ENCODE results near the gene CNPPD1.

The CNPPD1 gene

GRCh38 chr2:219161097-219161496 lies 15.6 kb downstream of the CNPPD1 start:
- no peak for TF ChIP-seq CTCF (IDR thresholded peaks at IDR 0.05; ENCODE audit: low read depth, low read length)

DNA sequence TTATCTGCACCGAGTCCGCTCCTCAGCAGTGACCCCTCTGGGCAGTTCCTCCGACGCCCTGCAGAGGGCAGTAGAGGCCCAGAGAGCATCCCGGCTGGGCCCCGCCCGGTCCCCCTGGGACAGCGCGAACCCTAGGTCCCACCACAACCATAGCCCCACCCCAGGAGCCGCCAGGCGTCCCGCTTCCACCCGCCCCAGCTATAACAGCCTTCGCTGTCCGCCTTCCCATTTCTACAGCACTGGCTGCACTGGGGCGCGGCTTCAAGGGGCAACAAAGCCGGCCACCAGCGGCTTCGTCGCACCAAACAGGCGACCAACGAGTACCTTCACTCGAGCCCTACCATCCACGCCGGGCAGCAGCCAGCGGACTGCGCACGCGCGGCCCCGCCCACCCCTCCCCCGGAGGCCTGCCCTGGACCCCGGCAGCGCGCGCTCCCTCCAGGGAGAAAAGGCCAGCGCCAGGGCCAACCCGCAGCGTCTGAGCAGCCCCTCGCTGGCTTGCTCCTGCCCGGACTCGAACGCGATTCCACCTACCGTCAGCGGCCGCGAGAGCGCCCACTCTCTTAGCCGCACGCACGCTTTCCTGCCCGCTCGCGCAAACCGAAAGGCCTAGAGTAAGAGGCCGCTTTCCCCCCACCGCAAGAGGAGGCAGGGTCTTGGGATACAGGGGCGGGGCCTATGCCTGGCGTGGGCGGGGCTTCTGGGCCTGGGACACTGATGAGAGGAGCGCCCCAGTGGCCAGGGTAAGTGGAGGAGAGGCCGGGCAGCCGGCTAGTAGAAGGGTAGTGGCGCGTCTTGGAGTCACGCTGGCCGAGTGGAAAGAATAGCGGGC lies 16.3 kb downstream of the CNPPD1 start, which contains the start of gene NHEJ1:
NHEJ1 (minus strand) TSS at position 630 of the 832 bp plus-strand sequence. CDS start 2,453 bp downstream, outside the sequence.
- TF ChIP-seq CTCF (IDR thresholded peaks at IDR 0.05; ENCODE audit: low read depth, low read length) = peak; percentile 96
- peak within 1 kb of the TSS; percentile 60 for H3K4me3 ChIP-seq (ENCODE audit: low read depth, low read length)

More at GRCh38 chr2:219161097-219161496, 15.6 kb downstream of the CNPPD1 start:
- H3K4me3 ChIP-seq (ENCODE audit: low read depth, low read length) = peak overlapping the region; percentile 60

- peak overlapping the region; percentile 60 for H3K4me3 ChIP-seq (ENCODE audit: low read depth, low read length)
- no peak for TF ChIP-seq CTCF (IDR thresholded peaks at IDR 0.05; ENCODE audit: low read depth, low read length)
Measured at GRCh38 chr2:219159771-219160185, 16.9 kb downstream of the CNPPD1 start.

- no peak overlapping the region for H3K4me3 ChIP-seq (ENCODE audit: low read depth, low read length)
- TF ChIP-seq CTCF (IDR thresholded peaks at IDR 0.05; ENCODE audit: low read depth, low read length) = no peak
Measured at GRCh38 chr2:219158586-219158985, 18.1 kb downstream of the CNPPD1 start.

DNA sequence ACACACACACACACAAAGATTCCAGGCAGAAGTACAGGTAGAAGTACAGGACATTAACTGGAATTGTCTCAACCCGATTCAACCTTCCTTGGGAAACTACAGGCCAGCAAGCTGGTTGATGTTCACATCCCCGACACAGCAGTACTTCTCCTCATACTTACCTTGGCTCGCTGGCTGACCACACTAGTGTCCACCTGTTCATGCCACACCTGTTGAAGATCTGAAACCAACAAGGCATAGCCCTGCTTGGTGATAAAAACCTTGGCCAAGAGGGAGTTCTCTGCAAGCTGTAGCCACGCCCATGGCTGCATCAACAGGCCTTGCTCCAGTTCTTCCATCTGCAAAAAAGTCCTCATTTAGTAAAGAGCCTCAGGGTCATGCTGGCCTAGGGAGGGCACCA lies 18.7 kb downstream of the CNPPD1 start:
- TF ChIP-seq CTCF (IDR thresholded peaks at IDR 0.05; ENCODE audit: low read depth, low read length) = no peak

GRCh38 chr2:219157396-219157795 lies 19.3 kb downstream of the CNPPD1 start:
- no peak overlapping the region for H3K4me3 ChIP-seq (ENCODE audit: low read depth, low read length)
- TF ChIP-seq CTCF (IDR thresholded peaks at IDR 0.05; ENCODE audit: low read depth, low read length) = no peak

More for the DNA sequence above, 18.7 kb downstream of the CNPPD1 start:
- H3K4me3 ChIP-seq (ENCODE audit: low read depth, low read length) = no peak overlapping the region

GRCh38 chr2:219155054-219155644 lies 21.6 kb downstream of the CNPPD1 start:
- TF ChIP-seq CTCF (IDR thresholded peaks at IDR 0.05; ENCODE audit: low read depth, low read length) = peak; percentile 16
- no peak overlapping the region for H3K4me3 ChIP-seq (ENCODE audit: low read depth, low read length)

Measured in WI38 (cell line).